Mesenchymal stem cell (in vitro differentiated cells and primary cell): ENCODE data around the gene UNC13B.
A peak's percentile ranks its signal among the peaks of the same experiment; 100 is the strongest.
"Not testable (repeated sequence)": the region's sequence is repeated elsewhere in the genome, so short reads cannot be mapped to it uniquely, and the experiment has no call there.

Experiments
- DNase-seq: peaks from one replicate; pipeline ENCODE4 v3.0.0-alpha.2; 2013
- H2AFZ ChIP-seq: one replicate; pipeline ENCODE4 v1.6.1; 2013; ENCODE audit warnings: low read depth, mild to moderate bottlenecking, control low read depth, inconsistent platforms, low read length, moderate library complexity
- H2AK5ac ChIP-seq: 2 replicates; pipeline ENCODE4 v1.6.1; 2013; ENCODE audit warnings: low read length, moderate library complexity, mild to moderate bottlenecking, inconsistent platforms; ENCODE audit not compliant: severe bottlenecking
- H2BK120ac ChIP-seq: one replicate; pipeline ENCODE4 v1.6.1; 2013; ENCODE audit warnings: low read depth, mild to moderate bottlenecking, inconsistent platforms, low read length, moderate library complexity
- H2BK12ac ChIP-seq, 2 experiments: one replicate each; pipeline ENCODE4 v1.6.1; 2013; ENCODE audit warnings: inconsistent platforms in 2 of 2, low read length in 2 of 2, mild to moderate bottlenecking in 2 of 2, moderate library complexity in 2 of 2, control low read depth in 1 of 2
- H2BK15ac ChIP-seq: one replicate; pipeline ENCODE4 v1.6.1; 2013; ENCODE audit warnings: mild to moderate bottlenecking, low read depth, inconsistent platforms; ENCODE audit not compliant: poor library complexity, severe bottlenecking
- H2BK5ac ChIP-seq: 2 replicates; pipeline ENCODE4 v1.6.1; 2013; ENCODE audit warnings: low read depth, mild to moderate bottlenecking, low read length, control low read depth, inconsistent platforms; ENCODE audit not compliant: poor library complexity, severe bottlenecking
- H3K14ac ChIP-seq, 2 experiments: one replicate each; pipeline ENCODE4 v1.6.1; 2013; ENCODE audit warnings: inconsistent platforms in 2 of 2, low read length in 2 of 2, control low read depth in 1 of 2, mild to moderate bottlenecking in 1 of 2, moderate library complexity in 1 of 2
- H3K18ac ChIP-seq, 2 experiments: one replicate each; pipeline ENCODE4 v1.6.1; 2013; ENCODE audit warnings: inconsistent platforms in 2 of 2, low read length in 2 of 2, control low read depth in 1 of 2, low read depth in 1 of 2, mild to moderate bottlenecking in 1 of 2
- H3K23ac ChIP-seq, 2 experiments: one replicate each; pipeline ENCODE4 v1.6.1; 2013; ENCODE audit warnings: inconsistent platforms in 2 of 2, low read length in 2 of 2, mild to moderate bottlenecking in 2 of 2, moderate library complexity in 2 of 2, control low read depth in 1 of 2
- H3K27ac ChIP-seq: 2 replicates; pipeline ENCODE4 v1.5.1; 2013; ENCODE audit warnings: mild to moderate bottlenecking, moderate library complexity, low read length, control low read depth, inconsistent platforms; ENCODE audit not compliant: poor library complexity, severe bottlenecking
- H3K27me3 ChIP-seq, 2 experiments: 2 replicates each; pipeline versions ENCODE4 v1.6.1 to v1.7.0; 2013; ENCODE audit warnings: low read length in 2 of 2, mild to moderate bottlenecking in 2 of 2, moderate library complexity in 2 of 2, control low read depth in 1 of 2, inconsistent platforms in 1 of 2; ENCODE audit not compliant: control insufficient read depth in 1 of 2, insufficient read depth in 1 of 2
- H3K36me3 ChIP-seq, 2 experiments: 2 replicates each; pipeline versions ENCODE4 v1.6.1 to v1.7.0; 2013; ENCODE audit warnings: low read length in 2 of 2, control low read depth in 1 of 2, inconsistent platforms in 1 of 2, low read depth in 1 of 2, mild to moderate bottlenecking in 1 of 2; ENCODE audit not compliant: insufficient read depth in 2 of 2, control insufficient read depth in 1 of 2
- H3K4ac ChIP-seq, 2 experiments: one replicate each; pipeline ENCODE4 v1.6.1; 2013; ENCODE audit warnings: inconsistent platforms in 2 of 2, low read length in 2 of 2, mild to moderate bottlenecking in 2 of 2, moderate library complexity in 2 of 2, control low read depth in 1 of 2, low read depth in 1 of 2
- H3K4me1 ChIP-seq: 2 replicates; pipeline ENCODE4 v1.6.1; 2013; ENCODE audit warnings: low read depth, low read length, control low read depth; ENCODE audit not compliant: control insufficient read depth, insufficient read depth
- H3K4me2 ChIP-seq: 2 replicates; pipeline ENCODE4 v1.6.1; 2013; ENCODE audit warnings: low read length, mild to moderate bottlenecking, inconsistent platforms; ENCODE audit not compliant: poor library complexity, severe bottlenecking
- H3K4me3 ChIP-seq, 2 experiments: 2 replicates each; pipeline versions ENCODE4 v1.5.1 to v1.7.0; 2013; ENCODE audit warnings: low read length in 2 of 2, mild to moderate bottlenecking in 2 of 2, control low read depth in 1 of 2, low read depth in 1 of 2; ENCODE audit not compliant: insufficient read depth in 1 of 2
- H3K79me1 ChIP-seq: replicated peaks from 2 replicates; pipeline ENCODE4 v1.6.1; 2013; ENCODE audit warnings: mild to moderate bottlenecking, control low read depth, low read length, inconsistent platforms; ENCODE audit not compliant: poor library complexity, severe bottlenecking
- H3K9ac ChIP-seq: 2 replicates; pipeline ENCODE4 v1.7.0; 2013; ENCODE audit warnings: mild to moderate bottlenecking, low read length, moderate library complexity
- H3K9me3 ChIP-seq: 2 replicates; pipeline ENCODE4 v1.7.0; 2013; ENCODE audit warnings: mild to moderate bottlenecking, low read length; ENCODE audit not compliant: control insufficient read depth
- H4K8ac ChIP-seq: one replicate; pipeline ENCODE4 v1.6.1; 2013; ENCODE audit warnings: inconsistent platforms, mild to moderate bottlenecking, low read length, moderate library complexity
- H4K91ac ChIP-seq: one replicate; pipeline ENCODE4 v1.6.1; 2013; ENCODE audit warnings: mild to moderate bottlenecking, low read length, inconsistent platforms
- WGBS: methylation state at CpG from one replicate; pipeline ENCODE4 v1.1.7; 2013; ENCODE audit warnings: mixed read lengths; 5-methylcytosine and 5-hydroxymethylcytosine counted together

UNC13B gene

GRCh38 chr9:35156781-35157180 is 5.0 kb upstream of the UNC13B start:
- Histone ChIP-seq H3K79me1 (no peaks in the 10 kb centered on the region), H2BK12ac (no peak overlapping the region), H3K14ac (no peak overlapping the region), H3K27me3 (no peaks in the 10 kb centered on the region), H4K91ac (no peak overlapping the region), H3K9ac (no peak overlapping the region), H2BK15ac (no peak overlapping the region), H2AK5ac (no peak overlapping the region), H3K4me3 (no peak overlapping the region), H4K8ac (no peak overlapping the region), H2AFZ (no peak overlapping the region), H3K18ac (no peak overlapping the region), H3K9me3 (peaks cover 17% of the 10 kb centered on the region), H3K36me3 (no peaks in the 10 kb centered on the region), H2BK120ac (no peak overlapping the region), H3K27ac (no peak overlapping the region), H2BK5ac (no peak overlapping the region), H3K4me2 (no peak overlapping the region), H3K4ac (no peak overlapping the region), H3K4me1 (no peaks in the 10 kb centered on the region), H3K23ac (no peak overlapping the region)
- no peak for DNase-seq

GRCh38 chr9:35157836-35158235 is 4.0 kb upstream of the UNC13B start:
- H2BK12ac ChIP-seq, H3K23ac ChIP-seq, H3K4me3 ChIP-seq, H2BK120ac ChIP-seq, DNase-seq, H4K91ac ChIP-seq, H4K8ac ChIP-seq, H3K14ac ChIP-seq, H3K18ac ChIP-seq, H2BK5ac ChIP-seq, H3K4me2 ChIP-seq, H3K36me3 ChIP-seq, H3K4ac ChIP-seq, H2AK5ac ChIP-seq, H3K9ac ChIP-seq, H2BK15ac ChIP-seq, H3K4me1 ChIP-seq, H3K79me1 ChIP-seq, H3K27me3 ChIP-seq, H3K27ac ChIP-seq, H2AFZ ChIP-seq: not testable (repeated sequence)
- WGBS = 54% methylated on average over 5 of the region's 6 CpGs
- H3K9me3 ChIP-seq = peaks cover 13% of the 10 kb centered on the region

GRCh38 chr9:35158501-35159280 is 3.1 kb upstream of the UNC13B start:
- Histone ChIP-seq H3K4me1 (no peaks in the 10 kb centered on the region), H2AFZ (no peak overlapping the region), H3K9ac (no peak overlapping the region), H2BK5ac (no peak overlapping the region), H4K8ac (no peak overlapping the region), H3K23ac (no peak overlapping the region), H3K27ac (no peak overlapping the region), H3K4ac (no peak overlapping the region), H3K18ac (no peak overlapping the region), H3K36me3 (no peaks in the 10 kb centered on the region), H3K14ac (no peak overlapping the region), H3K9me3 (peaks cover 10% of the 10 kb centered on the region), H3K79me1 (peaks cover 4% of the 10 kb centered on the region), H2BK15ac (no peak overlapping the region), H3K4me2 (no peak overlapping the region), H3K27me3 (no peaks in the 10 kb centered on the region), H2BK120ac (no peak overlapping the region), H2AK5ac (no peak overlapping the region), H4K91ac (no peak overlapping the region), H2BK12ac (no peak overlapping the region), H3K4me3 (no peak overlapping the region)
- DNase-seq = no peak
- WGBS = 82% methylated on average over 10 of the region's 10 CpGs

- Histone ChIP-seq H3K27ac (no peak overlapping the region), H2AK5ac (no peak overlapping the region), H3K79me1 (peaks cover 9% of the 10 kb centered on the region), H3K4me2 (peak overlapping the region; percentile 71), H2BK5ac (no peak overlapping the region), H3K9me3 (no peaks in the 10 kb centered on the region), H3K14ac (no peak overlapping the region), H3K18ac (peak overlapping the region in 1 of 2 experiments; percentile 32), H2BK15ac (no peak overlapping the region), H4K8ac (no peak overlapping the region), H2BK12ac (no peak overlapping the region), H4K91ac (no peak overlapping the region), H2AFZ (peak overlapping the region; percentile 65), H3K4me1 (no peaks in the 10 kb centered on the region), H3K9ac (peak overlapping the region; percentile 88), H3K27me3 (no peaks in the 10 kb centered on the region), H3K4me3 (peak overlapping the region; percentile 82 to 88), H2BK120ac (no peak overlapping the region), H3K23ac (no peak overlapping the region), H3K36me3 (no peaks in the 10 kb centered on the region), H3K4ac (peak overlapping the region in 1 of 2 experiments; percentile 14)
- 43% methylated on average over 7 of the region's 11 CpGs for WGBS
- peak; percentile 13 for DNase-seq
Observed at GRCh38 chr9:35162605-35163315, 951 bp downstream of the UNC13B start.
